Breast epithelium (tissue), 3 donors: ENCODE measurements around the gene EOGT.

Source experiments
- CTCF ChIP-seq, 3 donors: fragments of 450-650 bp; IDR thresholded peaks; one replicate each; pipeline ENCODE4 v1.5.1; 2016 to 2017; ENCODE audit warnings: antibody characterized with exemption in 3 of 3, mild to moderate bottlenecking in 3 of 3, moderate library complexity in 3 of 3
- POLR2A ChIP-seq: fragments of 450-650 bp; IDR thresholded peaks from one replicate; pipeline ENCODE4 v1.6.1; 2016; ENCODE audit warnings: antibody characterized with exemption, mild to moderate bottlenecking, moderate library complexity
- POLR2AphosphoS5 ChIP-seq, 3 donors: sonication (generic); formaldehyde crosslinking; IDR thresholded peaks; one replicate each; pipeline ENCODE4 v1.6.1; 2017; ENCODE audit warnings: antibody characterized with exemption in 3 of 3

DNA sequence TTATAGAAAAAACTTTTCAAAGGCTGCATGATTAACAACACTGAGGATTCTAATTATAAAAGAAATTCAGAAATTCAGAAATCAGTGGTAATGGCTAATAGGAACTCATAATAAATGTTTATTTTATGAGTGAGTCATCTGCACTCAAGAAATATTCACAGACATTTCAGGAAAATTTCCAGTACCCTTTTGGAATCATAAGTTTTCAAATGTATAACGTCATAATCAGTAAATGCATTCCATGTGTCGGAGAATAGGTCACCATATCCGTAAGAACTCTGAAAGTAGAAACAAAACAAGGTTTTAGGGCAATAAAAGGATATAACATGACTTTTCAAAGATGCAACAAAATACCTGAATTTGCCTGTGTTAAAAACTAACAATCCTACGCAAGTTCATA lies 24.7 kb downstream of the EOGT start:
- TF ChIP-seq CTCF (IDR thresholded peaks at IDR 0.05) (no peak), POLR2AphosphoS5 (IDR thresholded peaks at IDR 0.05) (no peak), POLR2A (no peak)
